Stimulated activated effector memory CD8-positive, alpha-beta T cell treated with anti-CD3 and anti-CD28 coated beads, Interleukin-12 subunit alpha, Interleukin-12 subunit beta, amount 100 ng/mL, for 72 hours (primary cell): ENCODE data around the gene PIWIL1.

Experiments used
- ATAC-seq: fragments of 150-1000 bp; cut with Tn5 transposase; 2 replicates; pipeline ENCODE4 v1.10.0; 2021
- DNase-seq, 2 donors: peaks; one replicate each; pipeline ENCODE4 v3.0.0; 2021 to 2022; ENCODE audit warnings: low spot score in 2 of 2
- H3K27ac Mint-ChIP-seq: one replicate; pipeline ENCODE4 v1.8.0; 2022; ENCODE audit warnings: mild to moderate bottlenecking, mixed read lengths
- H3K36me3 Mint-ChIP-seq: one replicate; pipeline ENCODE4 v1.8.0; 2022; ENCODE audit warnings: mild to moderate bottlenecking, mixed read lengths
- H3K4me1 Mint-ChIP-seq: one replicate; pipeline ENCODE4 v1.8.0; 2022; ENCODE audit warnings: mixed read lengths
- H3K4me3 Mint-ChIP-seq: one replicate; pipeline ENCODE4 v1.8.0; 2022; ENCODE audit warnings: mild to moderate bottlenecking, mixed read lengths
- H3K9me3 Mint-ChIP-seq: one replicate; pipeline ENCODE4 v1.8.0; 2022; ENCODE audit warnings: mixed read lengths

Gene PIWIL1

DNA sequence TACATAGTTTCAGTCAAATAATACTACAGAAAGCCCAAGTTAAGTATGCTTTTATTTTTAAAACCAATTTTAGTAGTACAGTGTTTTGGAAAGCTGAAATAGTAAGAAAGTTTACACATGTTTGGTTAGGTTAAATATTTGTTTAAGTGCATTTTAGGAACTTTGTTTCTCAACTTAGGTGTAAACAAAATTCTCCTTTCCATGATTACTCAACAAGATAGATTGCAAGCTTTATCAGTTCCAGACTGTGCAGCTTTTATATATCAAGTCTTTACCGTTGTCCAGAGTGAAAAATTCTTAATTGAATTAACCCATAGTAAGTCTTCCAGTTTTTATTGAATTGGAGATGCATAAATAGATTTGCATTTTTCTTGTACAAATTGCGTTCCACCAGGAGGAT lies 45.1 kb downstream of the PIWIL1 start:
- Mint-ChIP-seq H3K4me3 (no peak overlapping the region), H3K4me1 (no peaks in the 10 kb centered on the region), H3K27ac (no peak overlapping the region), H3K36me3 (no peaks in the 10 kb centered on the region), H3K9me3 (peaks cover 6% of the 10 kb centered on the region)
- no peak for DNase-seq
- no peak for ATAC-seq

DNA sequence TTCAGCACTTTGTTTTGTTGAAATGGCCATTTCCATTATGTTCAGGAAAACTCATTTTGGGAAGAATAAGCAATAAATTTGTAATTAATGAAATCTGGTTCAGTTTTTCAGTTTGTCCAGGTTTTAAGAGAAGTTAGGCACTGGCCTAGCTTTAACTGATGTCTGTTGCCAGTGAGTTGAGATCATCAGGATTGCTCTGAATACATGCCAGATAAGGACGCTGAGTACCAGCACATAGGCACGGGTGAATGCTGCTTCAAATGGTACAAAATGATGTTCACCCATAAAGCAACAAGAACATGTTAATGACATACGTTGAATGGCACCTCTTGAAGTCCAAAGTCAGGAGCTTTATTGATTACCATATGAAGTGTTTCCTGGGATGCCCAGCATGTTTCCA lies 46.5 kb downstream of the PIWIL1 start:
- H3K4me1 Mint-ChIP-seq, result no peaks in the 10 kb centered on the region
- no peaks in the 10 kb centered on the region for H3K36me3 Mint-ChIP-seq
- H3K27ac Mint-ChIP-seq, result no peak overlapping the region
- ATAC-seq (no peak), DNase-seq (no peak)
- H3K9me3 Mint-ChIP-seq, result peaks cover 8% of the 10 kb centered on the region
- H3K4me3 Mint-ChIP-seq, result no peak overlapping the region

DNA sequence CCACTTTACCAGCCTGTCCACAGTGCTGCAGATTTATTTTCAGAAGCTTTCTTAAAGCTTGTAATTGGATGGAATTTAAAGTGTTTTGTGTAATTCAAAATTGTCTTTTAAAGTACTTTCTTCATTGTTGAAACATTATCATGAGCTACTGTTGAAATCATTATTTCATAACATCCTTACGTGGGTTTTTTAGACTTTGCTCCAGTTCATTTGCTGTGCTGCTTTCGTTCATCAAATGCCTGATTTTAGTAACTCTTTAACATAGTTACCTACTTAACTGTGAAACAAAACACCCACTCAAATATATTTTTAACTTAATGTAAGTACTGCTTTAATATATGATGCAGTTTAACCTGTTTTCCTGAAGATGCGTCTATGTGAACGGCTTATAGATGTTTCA lies 47.5 kb downstream of the PIWIL1 start:
- H3K9me3 Mint-ChIP-seq, result peaks cover 11% of the 10 kb centered on the region
- DNase-seq, result no peak
- no peak for ATAC-seq
- no peak overlapping the region for H3K4me3 Mint-ChIP-seq
- no peak overlapping the region for H3K27ac Mint-ChIP-seq
- no peaks in the 10 kb centered on the region for H3K4me1 Mint-ChIP-seq
- no peaks in the 10 kb centered on the region for H3K36me3 Mint-ChIP-seq

DNA sequence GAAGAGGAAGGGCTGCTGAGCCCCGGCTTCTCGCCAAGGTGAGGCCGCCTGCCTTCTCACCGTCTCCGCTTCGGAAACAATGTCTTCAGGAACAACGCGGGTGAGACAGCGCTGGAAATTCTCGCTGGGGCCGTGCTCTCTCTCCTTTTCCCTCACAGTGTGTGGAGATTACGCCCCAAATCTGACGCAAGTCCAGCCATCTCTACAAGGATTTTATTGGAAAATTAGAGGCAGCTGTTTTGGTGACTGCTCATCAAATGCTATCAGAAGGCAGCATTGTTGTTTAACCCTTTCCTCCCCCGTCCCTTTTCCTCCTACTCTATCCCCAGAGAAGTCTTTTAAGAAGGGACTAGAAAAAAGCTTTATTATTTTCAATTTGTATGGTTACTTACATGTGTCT lies 53.5 kb downstream of the PIWIL1 start:
- Mint-ChIP-seq H3K4me1 (no peaks in the 10 kb centered on the region), H3K27ac (no peak overlapping the region), H3K9me3 (peaks cover 17% of the 10 kb centered on the region), H3K4me3 (no peak overlapping the region), H3K36me3 (no peaks in the 10 kb centered on the region)
- no peak for DNase-seq
- ATAC-seq, result no peak

DNA sequence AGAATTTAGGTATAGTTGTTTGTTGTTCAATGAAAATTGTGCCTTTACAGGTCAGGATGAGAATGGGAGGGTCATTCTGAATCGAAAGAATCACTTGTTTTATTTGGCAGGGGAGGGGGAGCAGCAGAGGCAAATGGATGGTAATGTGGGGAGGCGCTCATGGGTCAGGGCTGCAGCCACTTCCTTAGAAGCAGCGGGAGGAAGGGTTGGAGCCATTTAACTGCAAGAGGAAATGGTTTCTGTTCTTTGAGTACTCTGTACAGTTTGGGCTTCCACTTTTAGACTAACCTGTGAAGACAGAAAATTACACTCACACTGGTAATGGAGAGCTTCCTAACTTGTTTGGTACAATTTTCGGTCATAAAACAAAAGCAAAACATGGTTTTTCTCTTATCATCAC lies 57.2 kb downstream of the PIWIL1 start:
- ATAC-seq, result no peak
- H3K4me1 Mint-ChIP-seq, result no peaks in the 10 kb centered on the region
- no peaks in the 10 kb centered on the region for H3K36me3 Mint-ChIP-seq
- no peak overlapping the region for H3K27ac Mint-ChIP-seq
- peaks cover 10% of the 10 kb centered on the region for H3K9me3 Mint-ChIP-seq
- DNase-seq, result no peak
- H3K4me3 Mint-ChIP-seq, result no peak overlapping the region

DNA sequence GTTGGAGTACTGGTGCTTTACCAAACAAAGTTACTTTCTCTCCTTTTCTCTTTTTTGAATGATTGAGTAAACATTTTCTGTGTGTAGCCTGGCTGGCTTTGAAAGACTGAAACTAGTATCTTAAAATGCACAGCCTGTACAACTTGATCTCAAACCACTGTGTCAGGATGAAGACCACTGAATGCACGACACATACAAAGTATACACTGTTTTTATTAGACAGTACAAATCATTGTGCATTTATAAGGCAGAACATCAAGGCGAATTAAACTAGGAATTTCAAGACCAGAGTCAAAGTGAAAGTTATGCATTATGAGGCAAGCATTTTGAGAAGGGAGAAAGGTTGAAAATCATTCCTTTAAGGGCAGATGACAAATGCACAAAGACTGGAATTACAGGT lies 59.0 kb downstream of the PIWIL1 start:
- H3K27ac Mint-ChIP-seq, result no peak overlapping the region
- no peak overlapping the region for H3K4me3 Mint-ChIP-seq
- no peaks in the 10 kb centered on the region for H3K36me3 Mint-ChIP-seq
- no peak for ATAC-seq
- no peak for DNase-seq
- peaks cover 3% of the 10 kb centered on the region for H3K9me3 Mint-ChIP-seq
- H3K4me1 Mint-ChIP-seq, result no peaks in the 10 kb centered on the region

DNA sequence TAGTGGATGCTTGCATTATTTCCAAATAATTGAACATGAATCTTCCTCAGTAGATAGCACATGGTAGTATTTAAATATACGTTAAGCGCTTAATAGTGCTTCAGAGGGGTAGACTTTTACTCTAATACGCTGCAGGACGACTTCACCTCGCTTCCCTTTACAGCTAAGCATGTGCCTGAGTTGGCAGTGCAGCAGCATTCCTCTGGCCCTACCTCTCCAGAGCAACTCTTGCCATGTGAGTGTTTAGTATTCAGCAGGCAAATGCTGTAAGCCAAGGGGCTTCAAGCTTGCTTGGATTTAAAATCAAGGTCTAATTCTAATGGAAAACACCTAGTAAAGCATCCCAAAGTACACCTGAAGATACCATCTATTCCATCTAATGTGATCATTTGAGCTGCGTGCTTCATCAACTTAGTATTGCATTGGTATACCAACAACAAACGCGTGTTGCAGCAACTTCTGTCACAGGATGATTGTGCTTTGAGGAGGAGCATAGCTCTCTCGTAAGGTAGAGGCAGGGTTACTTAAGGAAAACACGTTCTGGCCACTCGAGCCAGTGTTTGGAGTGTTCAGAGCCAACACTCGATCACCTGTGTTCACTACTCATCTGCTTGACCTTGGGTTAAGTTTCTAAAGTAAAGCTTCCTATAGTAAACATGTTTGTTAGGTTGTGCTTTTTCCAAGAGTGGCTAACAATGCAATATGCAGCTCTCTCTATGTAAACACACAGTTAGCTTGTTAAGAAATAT lies 60.6 kb downstream of the PIWIL1 start:
- H3K4me3 Mint-ChIP-seq, result no peak overlapping the region
- H3K9me3 Mint-ChIP-seq, result peaks cover 3% of the 10 kb centered on the region

DNA sequence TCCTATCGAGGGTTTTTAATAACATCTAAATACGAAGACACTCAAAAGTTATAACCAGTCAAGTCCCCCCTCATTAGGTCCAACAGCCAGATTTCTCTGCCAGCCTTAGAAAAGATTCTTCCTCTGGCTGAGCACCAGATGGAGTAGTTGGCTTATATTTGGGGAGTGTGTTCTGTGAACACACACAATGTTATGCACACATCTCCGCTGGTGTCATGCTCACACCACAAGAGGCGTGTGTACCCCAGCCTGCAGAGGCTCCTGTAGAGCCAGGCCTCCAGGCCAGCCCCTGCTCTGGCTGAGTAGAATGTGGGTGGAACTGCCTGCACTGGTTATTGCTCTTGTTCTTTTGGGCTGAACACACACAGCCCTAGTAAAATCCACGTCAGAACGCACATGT lies 64.0 kb downstream of the PIWIL1 start:
- H3K9me3 Mint-ChIP-seq, result no peaks in the 10 kb centered on the region
- ATAC-seq, result no peak
- H3K27ac Mint-ChIP-seq, result no peak overlapping the region
- H3K4me1 Mint-ChIP-seq, result no peaks in the 10 kb centered on the region
- DNase-seq, result no peak
- H3K4me3 Mint-ChIP-seq, result no peak overlapping the region
- H3K36me3 Mint-ChIP-seq, result no peaks in the 10 kb centered on the region

More for the DNA sequence above, 60.6 kb downstream of the PIWIL1 start:
- ATAC-seq (no peak), DNase-seq (no peak)
- Mint-ChIP-seq H3K4me1 (no peaks in the 10 kb centered on the region), H3K36me3 (no peaks in the 10 kb centered on the region), H3K27ac (no peak overlapping the region)

DNA sequence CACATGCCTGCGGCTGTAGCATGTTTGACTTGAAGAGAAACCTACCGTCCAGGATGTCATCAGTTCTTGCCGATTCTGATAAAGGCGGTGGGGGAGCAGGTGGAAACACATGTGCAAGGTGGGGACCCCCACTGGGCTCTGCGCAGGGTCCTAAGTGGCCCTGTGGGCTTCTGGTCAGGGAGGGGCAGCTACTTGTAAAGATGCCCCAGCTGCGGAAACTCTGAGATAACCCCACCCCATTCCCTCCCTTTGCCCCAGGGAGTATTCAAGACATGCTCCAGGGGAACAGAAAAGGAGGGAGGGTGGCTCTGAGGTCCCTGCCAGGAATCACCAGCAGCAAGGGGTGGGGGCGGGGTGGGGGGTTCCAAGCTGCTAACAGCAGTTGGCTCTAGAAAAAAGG lies 67.6 kb downstream of the PIWIL1 start:
- no peaks in the 10 kb centered on the region for H3K4me1 Mint-ChIP-seq
- no peak for DNase-seq
- no peak for ATAC-seq
- H3K9me3 Mint-ChIP-seq, result no peaks in the 10 kb centered on the region
- H3K27ac Mint-ChIP-seq, result no peak overlapping the region
- H3K4me3 Mint-ChIP-seq, result no peak overlapping the region
- H3K36me3 Mint-ChIP-seq, result no peaks in the 10 kb centered on the region

DNA sequence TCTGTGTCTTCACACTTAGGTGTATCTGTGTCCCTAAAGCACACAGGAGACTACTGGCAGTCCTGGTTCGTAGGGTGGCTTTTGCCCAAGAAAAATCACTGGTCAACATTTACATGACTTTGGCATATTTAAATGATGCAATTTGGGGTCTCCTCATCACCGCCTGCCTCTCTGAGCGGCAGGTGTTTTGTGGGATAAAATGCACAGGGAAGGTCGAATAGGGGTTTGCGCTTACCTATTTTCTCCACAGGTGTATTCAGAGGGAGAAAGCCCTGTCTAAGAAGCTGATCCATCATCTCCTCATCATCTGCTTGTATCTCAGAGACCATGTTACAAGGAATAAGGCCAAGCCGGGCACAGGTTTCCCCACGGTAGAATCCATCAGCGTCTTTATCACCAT lies 74.7 kb downstream of the PIWIL1 start:
- H3K4me1 Mint-ChIP-seq, result no peaks in the 10 kb centered on the region
- no peak overlapping the region for H3K27ac Mint-ChIP-seq
- H3K4me3 Mint-ChIP-seq, result no peak overlapping the region
- DNase-seq, result no peak
- no peak for ATAC-seq
- no peaks in the 10 kb centered on the region for H3K36me3 Mint-ChIP-seq
- H3K9me3 Mint-ChIP-seq, result no peaks in the 10 kb centered on the region

DNA sequence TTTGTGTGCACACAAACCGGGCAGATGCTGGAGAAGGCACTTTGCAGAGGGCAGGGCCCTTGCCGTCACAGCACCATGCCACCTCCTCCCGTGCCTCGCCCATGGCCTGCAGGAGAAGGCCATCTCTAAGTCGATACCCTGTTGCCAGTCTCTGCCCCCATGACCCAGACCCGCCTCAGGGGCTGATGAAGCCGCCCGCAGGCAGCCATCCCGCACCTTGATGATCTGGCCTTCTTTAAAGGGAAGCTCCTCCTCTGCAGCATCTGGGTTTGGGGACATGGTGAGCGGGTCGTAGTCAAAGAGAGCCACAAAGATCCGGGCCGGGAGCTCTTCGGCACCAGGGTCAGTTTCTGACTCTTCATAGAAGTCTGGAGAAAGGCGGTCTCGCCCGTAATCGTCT lies 76.2 kb downstream of the PIWIL1 start:
- Mint-ChIP-seq H3K9me3 (no peaks in the 10 kb centered on the region), H3K27ac (no peak overlapping the region), H3K4me3 (no peak overlapping the region), H3K36me3 (no peaks in the 10 kb centered on the region), H3K4me1 (no peaks in the 10 kb centered on the region)
- DNase-seq (peak in 1 of 2 donors; percentile 23), ATAC-seq (no peak)

DNA sequence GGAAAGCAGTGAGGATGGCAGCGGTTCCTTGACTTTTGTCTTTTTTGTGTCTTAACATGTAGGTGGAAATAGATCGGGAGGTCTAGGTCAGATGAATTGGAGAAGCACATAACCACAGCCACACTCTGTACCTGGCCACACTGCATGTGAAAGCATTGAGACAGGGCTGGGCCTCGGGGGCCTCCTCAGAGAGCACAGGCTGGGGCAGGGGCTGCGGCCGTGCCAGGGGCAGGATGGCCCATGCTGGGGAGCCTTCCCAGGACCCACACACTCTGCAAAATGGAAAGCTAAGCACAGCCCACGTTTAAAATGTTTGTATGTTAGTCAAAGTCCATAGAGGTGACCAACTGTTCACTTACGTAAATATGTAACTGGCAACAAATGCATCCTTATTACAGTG lies 76.7 kb downstream of the PIWIL1 start:
- H3K27ac Mint-ChIP-seq, result no peak overlapping the region
- H3K36me3 Mint-ChIP-seq, result no peaks in the 10 kb centered on the region
- no peaks in the 10 kb centered on the region for H3K9me3 Mint-ChIP-seq
- no peaks in the 10 kb centered on the region for H3K4me1 Mint-ChIP-seq
- ATAC-seq (no peak), DNase-seq (peak in 1 of 2 donors; percentile 22)
- no peak overlapping the region for H3K4me3 Mint-ChIP-seq

DNA sequence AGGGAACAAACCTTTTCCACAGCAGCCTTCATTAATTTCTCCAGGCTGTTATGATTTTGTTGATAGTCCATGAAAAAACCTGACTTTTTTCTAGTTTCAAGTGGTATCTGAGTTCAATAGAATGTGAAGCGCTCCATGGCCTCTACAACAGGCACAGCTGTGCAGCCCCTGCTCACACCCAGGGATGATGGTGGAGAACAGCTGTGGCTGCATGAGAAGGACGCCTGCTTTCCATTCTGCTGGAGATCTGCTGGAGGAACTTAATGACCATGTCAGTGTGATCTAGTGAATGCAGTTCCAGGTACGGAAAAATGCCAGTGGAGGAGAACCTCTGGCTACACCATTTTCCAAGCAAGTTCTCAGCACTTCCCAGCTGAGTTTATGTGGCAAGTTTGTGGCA lies 80.6 kb downstream of the PIWIL1 start:
- H3K9me3 Mint-ChIP-seq, result no peaks in the 10 kb centered on the region
- H3K27ac Mint-ChIP-seq, result no peak overlapping the region
- DNase-seq (no peak), ATAC-seq (no peak)
- no peak overlapping the region for H3K4me3 Mint-ChIP-seq
- no peaks in the 10 kb centered on the region for H3K4me1 Mint-ChIP-seq
- no peaks in the 10 kb centered on the region for H3K36me3 Mint-ChIP-seq

DNA sequence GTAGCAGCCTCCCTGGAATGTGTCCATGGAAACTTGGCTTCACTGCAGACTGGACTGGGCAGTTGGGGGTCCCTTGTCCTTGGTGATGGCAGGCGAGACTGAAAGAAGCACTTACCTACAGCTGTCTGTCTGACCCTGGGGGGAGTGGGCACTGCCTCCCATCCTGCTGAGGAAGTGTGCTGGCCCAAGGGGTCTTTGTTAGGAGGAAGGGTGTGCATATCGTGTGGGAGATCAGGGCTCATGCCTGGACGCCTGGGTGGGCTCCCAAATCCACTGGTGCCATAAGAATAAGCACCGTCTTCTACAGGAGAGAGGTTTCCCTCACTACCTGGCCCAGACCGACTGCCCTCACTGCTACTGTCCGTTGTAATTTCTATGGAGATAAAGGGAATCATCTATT lies 81.4 kb downstream of the PIWIL1 start:
- Mint-ChIP-seq H3K9me3 (no peaks in the 10 kb centered on the region), H3K4me3 (no peak overlapping the region), H3K36me3 (no peaks in the 10 kb centered on the region), H3K27ac (no peak overlapping the region), H3K4me1 (no peaks in the 10 kb centered on the region)
- ATAC-seq (peak; percentile 13), DNase-seq (no peak)

DNA sequence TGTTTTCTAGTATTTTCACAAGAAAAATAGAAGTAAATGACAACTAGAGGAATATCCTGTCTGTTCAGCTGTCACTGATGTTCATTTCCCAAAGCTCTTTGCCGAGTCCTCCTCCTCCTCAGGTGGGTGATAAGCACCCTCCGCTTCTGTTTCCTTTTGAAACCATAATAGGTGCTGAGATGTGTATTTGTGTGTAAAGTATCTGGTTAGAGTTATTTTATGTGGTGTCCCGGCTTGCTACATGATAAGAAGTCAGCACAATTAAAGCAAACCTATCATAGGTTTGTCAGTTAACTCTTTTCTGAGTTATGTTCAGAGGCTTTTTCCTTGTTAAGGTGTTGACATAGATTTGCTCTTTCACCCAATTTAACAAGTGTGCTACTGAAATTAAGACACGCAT lies 82.4 kb downstream of the PIWIL1 start:
- Mint-ChIP-seq H3K4me1 (no peaks in the 10 kb centered on the region), H3K9me3 (no peaks in the 10 kb centered on the region), H3K4me3 (no peak overlapping the region), H3K27ac (no peak overlapping the region), H3K36me3 (no peaks in the 10 kb centered on the region)
- ATAC-seq, result no peak
- DNase-seq, result no peak

DNA sequence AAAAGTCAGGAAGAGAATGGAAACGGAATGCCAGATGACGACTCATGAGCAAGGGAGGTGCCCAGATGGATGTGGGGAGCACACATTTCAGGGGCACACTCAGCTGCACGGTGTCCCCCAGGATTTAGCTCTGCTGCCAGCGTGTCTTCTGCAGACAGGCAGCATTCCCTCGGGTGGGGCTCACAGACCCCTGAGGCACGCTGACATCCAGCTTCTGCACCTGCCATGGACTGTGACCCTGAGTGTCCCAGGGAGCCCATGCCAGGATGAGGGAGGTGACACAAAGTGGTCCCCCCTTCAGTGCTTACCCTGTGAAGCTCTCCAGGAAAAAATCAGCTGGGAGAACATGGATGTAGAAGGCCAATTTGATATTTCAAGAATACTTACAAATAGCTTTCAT lies 84.2 kb downstream of the PIWIL1 start:
- no peaks in the 10 kb centered on the region for H3K36me3 Mint-ChIP-seq
- H3K9me3 Mint-ChIP-seq, result no peaks in the 10 kb centered on the region
- no peak overlapping the region for H3K27ac Mint-ChIP-seq
- no peaks in the 10 kb centered on the region for H3K4me1 Mint-ChIP-seq
- ATAC-seq, result no peak
- DNase-seq, result no peak
- H3K4me3 Mint-ChIP-seq, result no peak overlapping the region
